Activated CD4-positive, alpha-beta T cell treated with anti-CD3 and anti-CD28 coated beads, Interleukin-2, amount 10 ng/mL, durations not matched to agents 7 days and 5 days (primary cell): ENCODE measurements around the gene OSBPL3. TPM values are rescaled to one million over a fixed set of nuclear protein-coding genes. Genes with fewer than 3 reads are reported as not detected.
A peak's percentile ranks its signal among the peaks of the same experiment; 100 is the strongest.

Experiments used
- CTCF ChIA-PET: fragments of 350-600 bp; sonication (Branson Sonifier 250); formaldehyde crosslinking; loops from one replicate; lab custom pipeline; 2021; ENCODE audit warnings: antibody characterized with exemption; lab: Charles Lee
- POLR2A ChIA-PET: fragments of 350-600 bp; sonication (Branson Sonifier 250); formaldehyde crosslinking; loops from one replicate; lab custom pipeline; 2021; ENCODE audit warnings: antibody characterized with exemption; lab: Charles Lee
- DNase-seq: peaks from one replicate; pipeline ENCODE4 v3.0.0-alpha.2; 2020
- H3K27ac Mint-ChIP-seq: one replicate; pipeline ENCODE4 v1.8.0; 2021; ENCODE audit warnings: mild to moderate bottlenecking, moderate library complexity, mixed read lengths
- H3K27me3 Mint-ChIP-seq: one replicate; pipeline ENCODE4 v1.8.0; 2021; ENCODE audit warnings: mixed read lengths
- H3K36me3 Mint-ChIP-seq: one replicate; pipeline ENCODE4 v1.8.0; 2021; ENCODE audit warnings: low read depth, mixed read lengths
- H3K4me1 Mint-ChIP-seq: one replicate; pipeline ENCODE4 v1.8.0; 2021; ENCODE audit warnings: mixed read lengths
- H3K4me3 Mint-ChIP-seq: one replicate; pipeline ENCODE4 v1.8.0; 2021; ENCODE audit warnings: mild to moderate bottlenecking, moderate library complexity, mixed read lengths
- H3K9me3 Mint-ChIP-seq: one replicate; pipeline ENCODE4 v1.8.0; 2021; ENCODE audit warnings: mixed read lengths
- total RNA-seq, 2 experiments: library from RNA; stranded (reverse); gene quantifications; one replicate each; pipeline ENCODE4 v1.2.3, GENCODE V29; 2021

The OSBPL3 gene
- total RNA-seq, 2 experiments from 2014 or later: 77.5 to 77.9 TPM

DNA sequence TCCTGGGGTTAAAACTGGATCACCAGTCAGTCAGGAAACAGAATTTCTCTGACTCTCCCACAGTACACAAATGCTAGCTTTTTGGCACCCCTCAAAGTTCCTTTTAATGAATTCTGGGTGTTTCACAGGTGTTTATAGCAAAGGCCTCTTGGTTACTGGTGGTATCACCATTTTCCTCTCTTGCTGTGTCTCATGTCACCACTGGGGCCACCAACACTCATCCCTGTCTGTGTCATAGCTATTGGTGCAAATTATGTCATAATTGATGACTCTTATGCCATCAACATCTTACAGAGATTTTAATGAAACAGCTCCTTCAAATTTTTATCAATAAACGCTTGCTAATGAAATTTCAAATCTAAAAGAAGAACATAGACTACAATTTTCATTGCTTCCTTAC is 27.7 kb upstream of the OSBPL3 start:
- no peak overlapping the region for H3K27ac Mint-ChIP-seq
- H3K9me3 Mint-ChIP-seq: peaks cover 14% of the 10 kb centered on the region
- no peaks in the 10 kb centered on the region for H3K4me1 Mint-ChIP-seq
- POLR2A ChIA-PET: no interaction called here
- no peak overlapping the region for H3K4me3 Mint-ChIP-seq
- CTCF ChIA-PET: interaction anchor here (1.0 to 1.2 kb wide), 2 partner anchors 9 to 195 kb away, joined by 3 read pairs; no protein-coding TSS in a partner anchor
- H3K27me3 Mint-ChIP-seq: peaks cover 4% of the 10 kb centered on the region
- no peaks in the 10 kb centered on the region for H3K36me3 Mint-ChIP-seq
- DNase-seq: no peak

DNA sequence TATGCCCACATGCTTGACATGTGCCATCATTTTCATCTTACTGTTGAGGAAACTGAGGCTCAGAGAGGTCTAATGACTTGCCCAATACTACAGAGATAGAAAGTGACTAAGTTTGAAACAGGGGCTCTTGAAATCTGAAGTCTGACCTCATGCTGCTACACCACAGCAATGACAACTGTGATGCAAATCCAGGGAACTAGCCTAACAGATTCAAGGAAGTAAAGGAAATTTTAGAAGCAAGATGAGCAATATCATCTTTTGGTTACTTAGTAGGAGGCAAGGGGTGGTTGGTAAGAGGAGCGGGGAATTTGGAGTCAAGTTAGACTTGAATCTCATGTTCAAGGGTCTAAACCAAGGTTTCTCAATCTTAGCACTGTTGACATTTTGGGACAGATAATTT is 26.3 kb upstream of the OSBPL3 start:
- H3K27me3 Mint-ChIP-seq: no peaks in the 10 kb centered on the region
- DNase-seq: no peak
- no peaks in the 10 kb centered on the region for H3K36me3 Mint-ChIP-seq
- CTCF ChIA-PET: no interaction called here
- H3K27ac Mint-ChIP-seq: no peak overlapping the region
- no peaks in the 10 kb centered on the region for H3K4me1 Mint-ChIP-seq
- no peak overlapping the region for H3K4me3 Mint-ChIP-seq
- POLR2A ChIA-PET: no interaction called here
- H3K9me3 Mint-ChIP-seq: peaks cover 14% of the 10 kb centered on the region

DNA sequence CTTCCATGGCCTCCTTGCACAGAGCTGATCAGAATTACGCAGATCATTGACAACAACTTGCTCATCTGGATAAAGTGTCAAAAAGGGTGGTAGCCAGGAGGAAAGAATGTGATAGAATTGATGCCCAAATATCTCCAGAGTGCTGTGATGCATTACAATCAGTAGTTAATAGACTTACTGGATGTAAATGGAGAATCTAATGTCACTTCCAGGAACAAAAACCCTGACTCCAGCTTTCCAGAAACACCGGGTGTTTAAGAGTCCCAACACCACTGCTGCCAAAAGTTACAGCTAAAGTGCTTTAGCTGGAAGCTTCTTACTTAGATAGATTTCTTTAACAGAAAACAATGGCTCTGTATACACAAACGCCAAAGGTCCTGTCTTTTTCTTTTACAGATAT is 25.7 kb upstream of the OSBPL3 start:
- Mint-ChIP-seq H3K9me3 (peaks cover 17% of the 10 kb centered on the region), H3K27ac (no peak overlapping the region), H3K36me3 (peaks cover 4% of the 10 kb centered on the region), H3K4me3 (no peak overlapping the region), H3K27me3 (no peaks in the 10 kb centered on the region), H3K4me1 (no peaks in the 10 kb centered on the region)
- DNase-seq: no peak
- CTCF ChIA-PET: no interaction called here
- POLR2A ChIA-PET: no interaction called here

DNA sequence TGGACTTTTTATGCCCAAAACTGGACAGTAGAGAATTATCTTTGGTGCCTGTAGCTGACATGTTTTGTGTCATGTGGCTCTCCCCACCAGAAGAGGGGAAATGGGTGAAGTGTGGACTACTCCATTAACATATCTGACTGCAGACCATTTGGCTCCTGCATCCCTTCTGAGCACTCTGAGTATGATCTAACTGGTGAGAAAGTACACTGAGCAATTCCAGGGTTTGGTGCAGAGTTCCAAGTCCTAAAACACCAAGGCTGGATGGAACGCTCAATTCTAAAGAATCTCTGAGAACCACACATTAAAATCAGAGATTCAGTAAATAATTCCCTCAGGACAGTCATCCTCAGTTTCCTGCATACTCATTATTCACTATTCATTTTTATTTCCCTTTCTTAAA is 22.8 kb upstream of the OSBPL3 start:
- peaks cover 5% of the 10 kb centered on the region for H3K36me3 Mint-ChIP-seq
- H3K4me1 Mint-ChIP-seq: no peaks in the 10 kb centered on the region
- H3K9me3 Mint-ChIP-seq: peaks cover 19% of the 10 kb centered on the region
- no peak for DNase-seq
- H3K27me3 Mint-ChIP-seq: peaks cover 14% of the 10 kb centered on the region
- no peak overlapping the region for H3K4me3 Mint-ChIP-seq
- ChIA-PET POLR2A (no interaction called here), CTCF (interaction anchor here (1.9 kb wide), 1 partner anchor 10 kb away, joined by 5 read pairs; no protein-coding TSS in a partner anchor)
- no peak overlapping the region for H3K27ac Mint-ChIP-seq

DNA sequence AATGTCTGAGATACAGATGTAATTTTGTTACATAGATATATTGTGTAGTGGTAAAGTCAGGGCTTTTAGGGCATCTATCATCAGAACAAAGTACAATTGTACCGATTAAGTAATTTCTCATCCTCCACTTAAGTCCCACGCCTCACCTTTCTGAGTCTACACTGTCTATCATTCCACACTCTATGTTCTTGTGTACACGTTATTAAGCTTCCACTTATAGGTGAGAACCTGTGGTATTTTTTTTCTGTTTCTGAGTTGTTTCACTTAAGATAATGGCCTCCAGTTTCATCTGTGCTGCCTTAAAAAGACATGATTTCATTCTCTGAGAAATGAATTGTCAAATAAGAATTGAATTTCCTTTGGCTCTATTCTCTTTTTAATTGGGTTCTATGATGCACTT is 15.5 kb upstream of the OSBPL3 start:
- DNase-seq: no peak
- Mint-ChIP-seq H3K27ac (no peak overlapping the region), H3K27me3 (peaks cover 25% of the 10 kb centered on the region), H3K4me1 (no peaks in the 10 kb centered on the region), H3K9me3 (peaks cover 10% of the 10 kb centered on the region), H3K36me3 (no peaks in the 10 kb centered on the region), H3K4me3 (no peak overlapping the region)
- ChIA-PET POLR2A (no interaction called here), CTCF (interaction anchor here (0.5 kb wide), 1 partner anchor 94 kb away, joined by 4 read pairs; no protein-coding TSS in a partner anchor)

DNA sequence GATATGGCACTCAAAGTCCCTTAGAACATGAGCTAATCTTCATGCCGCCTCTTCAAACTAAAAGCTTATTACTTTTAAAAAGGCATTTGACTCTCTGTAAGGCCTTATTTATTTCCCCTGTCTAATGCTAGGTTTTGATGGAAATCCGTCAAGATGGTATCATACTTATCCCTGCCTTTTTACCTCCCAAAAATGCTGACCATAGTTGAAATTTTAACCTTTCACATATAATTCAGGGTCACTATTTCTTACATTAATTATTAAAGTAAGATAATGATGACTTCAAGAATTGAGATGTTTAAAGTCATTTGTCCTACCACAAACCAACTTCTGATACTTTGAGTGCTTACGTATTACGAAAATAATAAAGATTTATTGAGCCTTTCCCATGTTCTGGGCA is 12.3 kb upstream of the OSBPL3 start:
- Mint-ChIP-seq H3K27ac (no peak overlapping the region), H3K27me3 (peaks cover 18% of the 10 kb centered on the region), H3K9me3 (no peaks in the 10 kb centered on the region), H3K4me3 (no peak overlapping the region), H3K4me1 (no peaks in the 10 kb centered on the region), H3K36me3 (no peaks in the 10 kb centered on the region)
- CTCF ChIA-PET: interaction anchor here (1.2 to 1.4 kb wide), 2 partner anchors 9 to 11 kb away, joined by 4 to 5 read pairs; no protein-coding TSS in a partner anchor
- POLR2A ChIA-PET: no interaction called here
- DNase-seq: no peak

DNA sequence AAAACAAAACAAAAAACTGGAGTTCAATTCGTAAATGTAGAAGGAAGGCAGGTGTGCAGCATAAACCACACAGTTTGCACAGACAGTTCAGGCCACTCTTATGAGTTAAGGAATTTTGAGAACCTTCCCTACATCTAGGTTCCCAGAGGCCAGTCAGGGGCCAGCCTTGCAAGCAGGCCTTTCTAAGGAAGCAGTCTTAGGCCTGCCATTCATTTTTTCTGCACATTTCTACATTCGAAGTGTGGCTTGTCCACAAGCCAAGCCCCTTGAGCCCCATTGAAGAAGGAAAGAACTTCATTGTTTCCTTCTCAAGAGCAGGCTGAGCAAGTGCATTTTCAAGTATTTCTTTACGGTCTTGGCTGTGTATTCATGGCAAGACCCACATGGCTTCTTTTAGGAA is 11.4 kb upstream of the OSBPL3 start:
- no peak overlapping the region for H3K4me3 Mint-ChIP-seq
- ChIA-PET CTCF (interaction anchor here (1.1 to 1.2 kb wide), 2 partner anchors 10 to 64 kb away, joined by 3 to 5 read pairs; no protein-coding TSS in a partner anchor), POLR2A (no interaction called here)
- no peaks in the 10 kb centered on the region for H3K9me3 Mint-ChIP-seq
- H3K27ac Mint-ChIP-seq: no peak overlapping the region
- peaks cover 24% of the 10 kb centered on the region for H3K27me3 Mint-ChIP-seq
- no peak for DNase-seq
- H3K36me3 Mint-ChIP-seq: no peaks in the 10 kb centered on the region
- peaks cover 3% of the 10 kb centered on the region for H3K4me1 Mint-ChIP-seq

DNA sequence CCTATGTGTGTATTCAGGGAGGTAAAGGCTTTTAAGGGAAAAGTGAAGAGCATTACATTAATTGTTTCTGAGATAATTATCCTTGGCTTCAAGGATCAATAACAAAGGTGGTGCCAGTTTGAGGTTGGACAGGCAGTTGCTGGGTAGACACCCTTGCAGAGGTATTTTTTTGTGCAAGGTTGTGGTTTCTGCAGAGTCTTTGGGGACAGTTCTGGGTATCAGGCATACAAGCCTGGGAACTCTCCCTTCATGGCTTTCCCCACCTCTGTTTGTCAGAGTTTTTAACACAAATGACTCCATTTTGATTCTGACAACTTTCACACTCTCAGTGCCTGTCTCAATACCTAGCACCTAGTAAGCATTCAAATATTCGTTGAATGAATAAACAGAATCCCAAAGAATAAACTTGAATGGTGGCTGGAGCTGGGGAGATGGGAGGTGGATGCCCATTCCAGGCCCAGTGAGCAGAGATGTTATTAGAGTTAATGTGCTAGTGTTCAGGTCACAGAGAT is 7.4 kb upstream of the OSBPL3 start:
- Mint-ChIP-seq H3K27me3 (peaks cover 23% of the 10 kb centered on the region), H3K9me3 (no peaks in the 10 kb centered on the region), H3K36me3 (no peaks in the 10 kb centered on the region), H3K4me3 (no peak overlapping the region), H3K4me1 (peaks cover 6% of the 10 kb centered on the region), H3K27ac (no peak overlapping the region)
- DNase-seq: no peak
- CTCF ChIA-PET: no interaction called here
- POLR2A ChIA-PET: no interaction called here

DNA sequence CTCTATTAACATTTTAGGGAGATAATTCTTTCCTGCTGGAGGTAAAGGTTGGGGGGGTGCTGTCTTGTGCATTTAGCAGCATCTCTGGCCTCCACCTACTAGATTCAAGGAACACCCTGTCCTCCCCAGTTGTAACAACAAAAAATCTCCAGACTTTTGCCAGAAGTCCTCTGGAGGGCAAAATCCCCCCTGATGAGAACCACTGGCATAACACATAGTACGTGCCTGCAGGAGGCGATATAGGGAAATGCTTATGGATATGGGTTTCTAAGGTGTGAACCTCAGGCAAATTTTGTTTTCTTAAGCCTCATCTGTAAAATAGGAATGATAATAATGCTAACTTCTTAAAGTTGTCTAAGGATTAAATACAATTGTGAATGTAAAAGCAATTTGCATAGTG is 2.9 kb upstream of the OSBPL3 start:
- DNase-seq: no peak
- H3K9me3 Mint-ChIP-seq: no peaks in the 10 kb centered on the region
- ChIA-PET POLR2A (no interaction called here), CTCF (interaction anchor here (0.9 to 3.8 kb wide), 5 partner anchors 9 to 171 kb away, joined by 3 to 15 read pairs (median 13); no protein-coding TSS in a partner anchor)
- H3K27me3 Mint-ChIP-seq: peaks cover 16% of the 10 kb centered on the region
- peaks cover 37% of the 10 kb centered on the region for H3K4me1 Mint-ChIP-seq
- H3K4me3 Mint-ChIP-seq: no peak overlapping the region
- no peak overlapping the region for H3K27ac Mint-ChIP-seq
- peaks cover 12% of the 10 kb centered on the region for H3K36me3 Mint-ChIP-seq

DNA sequence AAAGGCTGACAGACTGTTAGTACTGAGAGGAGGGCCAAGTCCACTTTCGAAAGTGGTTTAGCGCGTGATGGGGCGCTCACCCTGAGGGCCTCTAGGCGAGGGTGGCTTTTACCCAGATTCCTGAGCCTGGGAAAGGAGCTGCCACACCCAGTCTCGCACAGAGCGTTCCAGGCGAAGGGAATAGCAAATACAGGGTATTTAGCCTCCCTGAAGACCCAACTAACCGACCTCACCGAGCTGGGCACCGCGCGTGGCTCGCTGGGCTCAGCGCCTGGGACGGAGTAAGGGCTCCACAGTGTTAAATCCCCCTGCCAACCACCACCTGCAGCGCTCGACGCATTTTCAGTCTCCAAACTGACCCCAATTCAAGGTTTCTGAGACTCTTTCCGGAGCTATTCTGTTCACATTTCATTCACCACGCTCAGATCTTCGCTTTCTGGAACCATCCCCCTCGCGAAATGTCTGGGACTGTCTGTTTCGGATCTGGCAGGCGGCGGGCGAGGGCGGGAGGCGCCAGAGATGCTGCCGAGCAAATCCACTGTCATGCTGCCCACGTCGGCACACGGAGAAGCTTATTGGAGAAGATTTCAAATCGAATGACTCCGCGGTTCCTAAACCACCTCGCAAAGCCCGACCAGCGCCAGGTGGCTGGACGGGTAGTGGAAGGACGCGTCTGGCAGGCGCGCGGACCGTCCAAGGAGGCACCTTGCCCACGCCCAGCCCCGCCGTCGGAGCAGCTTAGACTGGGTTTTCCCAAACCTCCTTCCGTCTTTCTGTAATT is 1.4 kb upstream of the OSBPL3 start:
- ChIA-PET CTCF (interaction anchor here (0.6 to 3.8 kb wide), 13 partner anchors 11 to 169 kb away, joined by 3 to 15 read pairs (median 4); no protein-coding TSS in a partner anchor), POLR2A (interaction anchor here (0.6 to 1.0 kb wide), 2 partner anchors 126 to 160 kb away, joined by 3 to 5 read pairs; no protein-coding TSS in a partner anchor)
- Mint-ChIP-seq H3K4me3 (peak overlapping the region; percentile 92), H3K36me3 (peaks cover 18% of the 10 kb centered on the region), H3K27me3 (peaks cover 9% of the 10 kb centered on the region), H3K4me1 (peaks cover 49% of the 10 kb centered on the region), H3K9me3 (no peaks in the 10 kb centered on the region), H3K27ac (peak overlapping the region; percentile 93)
- peak; percentile 41 for DNase-seq

DNA sequence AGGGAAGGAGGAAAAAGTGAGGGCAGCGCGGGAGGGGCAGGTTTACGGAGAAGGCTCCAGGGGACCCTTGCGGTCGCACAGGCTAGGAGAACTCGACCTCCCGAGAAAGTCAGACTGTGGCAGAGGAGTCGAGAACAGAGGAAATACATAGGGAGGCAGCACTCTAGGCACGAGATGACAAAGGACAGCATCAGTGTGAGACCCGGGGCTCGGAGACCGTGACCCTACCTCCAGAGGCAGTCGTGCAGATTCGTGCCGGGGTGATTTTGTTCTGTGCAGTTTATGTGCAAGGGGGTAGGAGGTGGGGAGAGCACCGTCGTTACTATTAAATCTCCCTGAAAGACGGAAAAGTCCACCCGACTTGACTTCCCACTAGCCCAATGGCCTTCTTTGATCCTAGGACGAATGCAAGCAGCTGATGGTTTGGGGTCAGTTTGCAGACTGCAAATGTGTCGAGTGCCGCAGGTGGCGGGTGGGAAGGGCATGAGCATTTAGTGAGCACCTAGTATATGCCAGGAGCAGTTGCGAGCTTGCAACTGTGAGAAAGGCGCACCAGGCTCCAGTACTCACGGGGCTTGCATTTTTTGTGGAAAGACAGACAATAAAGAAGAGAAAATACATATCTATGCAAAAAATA is 674 bp upstream of the OSBPL3 start:
- CTCF ChIA-PET: interaction anchor here (0.7 to 4.0 kb wide), 12 partner anchors 10 to 168 kb away, joined by 3 to 27 read pairs (median 6); no protein-coding TSS in a partner anchor
- Mint-ChIP-seq H3K4me3 (peak overlapping the region; percentile 92), H3K36me3 (peaks cover 21% of the 10 kb centered on the region), H3K4me1 (peaks cover 56% of the 10 kb centered on the region), H3K27ac (peak overlapping the region; percentile 93), H3K9me3 (no peaks in the 10 kb centered on the region), H3K27me3 (peaks cover 8% of the 10 kb centered on the region)
- peak; percentile 58 for DNase-seq
- POLR2A ChIA-PET: interaction anchor here (0.6 to 1.6 kb wide), 2 partner anchors 69 to 126 kb away, joined by 3 to 4 read pairs; no protein-coding TSS in a partner anchor

DNA sequence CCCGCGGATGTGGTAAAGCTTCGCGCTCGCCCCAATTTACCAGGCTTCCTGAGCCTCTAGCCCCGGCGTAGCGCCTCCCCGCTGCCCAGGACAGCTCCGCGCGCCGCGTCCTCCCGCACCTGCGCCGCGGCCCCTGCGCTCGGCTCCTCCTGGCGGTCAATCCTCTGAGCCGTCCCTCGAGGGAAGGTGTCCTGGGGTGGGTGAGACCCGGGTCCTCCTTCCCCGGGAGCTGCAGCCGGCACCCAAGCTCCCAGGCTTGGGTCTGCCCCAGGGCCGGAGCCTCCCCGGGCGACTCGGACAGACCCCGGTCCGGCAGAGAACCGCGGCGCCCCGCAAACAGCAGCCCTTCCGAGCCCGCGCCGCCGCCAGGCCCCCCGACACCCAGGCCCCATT is 512 bp downstream of the OSBPL3 start:
- Mint-ChIP-seq H3K36me3 (peaks cover 31% of the 10 kb centered on the region), H3K4me3 (peak overlapping the region; percentile 92), H3K27me3 (peaks cover 8% of the 10 kb centered on the region), H3K27ac (peak overlapping the region; percentile 93), H3K4me1 (peaks cover 66% of the 10 kb centered on the region), H3K9me3 (no peaks in the 10 kb centered on the region)
- DNase-seq: peak; percentile 87
- POLR2A ChIA-PET: interaction anchor here (0.9 to 1.6 kb wide), 4 partner anchors 68 to 159 kb away, joined by 4 to 9 read pairs (median 8); no protein-coding TSS in a partner anchor
- CTCF ChIA-PET: interaction anchor here (0.5 to 4.0 kb wide), 22 partner anchors 9 to 968 kb away, joined by 3 to 28 read pairs (median 4); no protein-coding TSS in a partner anchor
